Hippocampal formation (tissue), 2 donors: ENCODE data around the gene RBPMS2.
"Not testable (repeated sequence)": the region's sequence is repeated elsewhere in the genome, so short reads cannot be mapped to it uniquely, and the experiment has no call there.

Source experiments
- DNase-seq, 2 donors: peaks; one replicate each; lab custom pipeline; 2025; lab: John Stamatoyannopoulos, UW

Gene RBPMS2

DNA sequence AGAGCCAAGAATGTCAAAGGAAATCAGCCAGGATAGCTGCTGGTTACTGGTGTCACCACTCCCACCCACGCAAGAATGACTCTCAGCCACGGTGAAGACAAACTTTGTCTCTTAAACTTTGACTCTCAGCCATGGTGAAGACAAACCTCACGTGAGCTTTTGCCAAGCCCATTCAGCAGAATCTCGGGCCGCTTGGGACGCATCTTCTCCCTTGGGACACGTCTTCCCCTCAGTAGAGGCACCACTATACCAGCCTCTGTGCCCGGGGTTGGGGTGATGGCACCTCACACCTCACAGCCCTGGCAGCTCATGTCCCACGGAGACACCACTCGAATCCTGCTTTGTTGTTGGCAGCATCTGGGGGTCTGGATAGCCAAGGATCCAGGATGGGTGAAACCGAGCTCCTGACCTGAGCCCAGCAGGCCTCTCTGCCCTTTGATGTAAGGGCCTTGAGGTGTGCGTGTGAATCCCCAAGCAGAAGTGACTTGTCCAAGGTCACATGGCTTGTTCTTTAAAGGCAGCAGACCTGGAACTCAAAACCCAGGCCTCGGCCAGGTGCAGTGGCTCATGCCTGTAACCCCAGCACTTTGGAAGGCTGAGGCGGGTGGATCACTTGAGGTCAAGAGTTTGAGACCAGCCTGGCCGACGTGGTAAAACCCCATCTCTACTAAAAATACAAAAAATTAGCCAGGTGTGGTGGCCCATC, 21.8 kb downstream of the RBPMS2 start:
- DNase-seq, result no peak

DNA sequence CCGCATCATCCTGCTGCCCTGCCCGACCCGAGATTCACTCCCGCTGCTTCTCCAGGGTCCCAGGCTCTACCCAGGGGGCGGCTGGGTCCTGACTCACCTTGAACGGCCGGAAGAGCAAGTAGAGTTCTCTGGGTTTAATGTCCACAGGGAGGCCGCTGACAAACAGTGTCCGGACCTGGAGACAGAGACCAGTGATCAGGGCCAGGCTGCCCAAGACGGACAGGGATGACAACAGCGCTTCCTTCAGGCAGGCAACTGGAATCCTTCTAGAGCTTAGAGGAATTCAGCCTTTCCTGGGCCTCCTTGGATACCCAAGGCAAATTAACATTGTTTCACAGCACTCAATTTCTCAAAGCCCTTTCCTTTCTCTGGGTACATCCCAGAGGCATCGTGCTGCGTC, 23.9 kb downstream of the RBPMS2 start:
- DNase-seq, result no peak

DNA sequence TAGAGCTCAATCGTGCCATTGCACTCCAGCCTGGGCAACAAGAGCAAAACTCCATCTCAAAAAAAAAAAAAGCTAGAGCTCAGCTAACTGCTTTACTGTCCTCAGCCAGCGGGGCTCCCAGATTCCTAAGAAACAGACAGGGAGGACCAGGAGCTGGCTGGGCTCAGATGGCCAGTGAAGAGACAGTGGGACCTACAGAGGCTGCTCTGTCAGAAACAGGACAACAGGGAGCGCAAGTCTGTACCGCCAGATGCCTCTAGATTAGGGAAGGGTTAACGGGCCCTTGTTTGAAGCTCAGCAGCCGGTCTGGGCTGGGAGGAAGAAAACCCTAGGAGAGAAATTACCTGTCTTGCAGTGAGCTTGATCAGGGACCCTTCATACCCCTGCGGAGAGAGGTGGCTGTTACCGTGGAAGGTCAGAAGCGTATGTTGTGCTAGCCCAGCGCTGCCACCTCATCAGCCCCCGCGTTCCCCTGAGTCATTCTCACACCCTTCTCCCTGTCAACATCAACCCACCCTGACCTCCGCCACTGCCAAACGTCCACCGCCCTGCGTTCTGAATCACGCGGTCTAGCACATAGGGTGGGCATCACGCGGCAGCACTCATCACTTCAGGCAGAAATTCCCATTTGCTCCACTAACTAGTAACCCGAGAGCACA, 25.3 kb downstream of the RBPMS2 start:
- no peak for DNase-seq

DNA sequence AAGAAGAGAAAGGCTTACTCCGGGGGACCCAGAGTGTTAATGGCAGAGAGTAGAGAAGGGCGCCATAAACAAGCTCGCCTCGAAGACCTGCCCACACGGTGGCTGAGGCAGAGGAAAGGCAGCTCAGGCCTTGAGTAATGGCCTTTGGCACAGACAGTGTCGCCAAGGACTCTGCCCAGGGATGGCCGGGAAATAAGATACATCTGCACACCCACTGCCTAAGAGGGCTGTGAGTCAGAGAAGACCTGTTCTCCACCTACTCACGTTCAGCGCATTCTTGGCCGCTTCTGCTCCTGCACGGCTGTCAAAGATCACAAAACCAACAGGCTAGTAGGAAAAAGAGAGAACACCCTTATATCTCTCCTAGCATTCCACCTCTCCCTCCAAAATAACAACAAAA, 26.2 kb downstream of the RBPMS2 start:
- DNase-seq, result no peak

DNA sequence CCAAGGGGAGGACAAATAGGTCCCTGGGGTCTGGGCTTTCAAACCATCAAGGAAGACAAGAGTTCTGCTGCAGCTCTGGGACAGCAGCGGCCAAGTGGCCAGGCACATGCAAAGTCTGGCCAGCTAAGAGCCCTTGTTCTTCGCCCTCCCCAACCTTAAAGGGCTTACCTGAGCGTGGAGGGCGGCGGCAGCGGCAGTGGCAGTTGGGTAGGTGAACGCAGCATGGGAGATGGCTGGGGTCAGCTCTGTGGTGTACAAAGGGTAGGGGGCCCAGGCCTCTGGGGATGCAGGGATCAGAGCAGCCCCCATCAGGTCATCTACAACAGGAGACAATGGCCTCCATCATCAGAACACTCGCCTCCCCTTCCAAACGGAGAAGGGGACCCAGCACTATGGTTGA, 27.1 kb downstream of the RBPMS2 start:
- no peak for DNase-seq

DNA sequence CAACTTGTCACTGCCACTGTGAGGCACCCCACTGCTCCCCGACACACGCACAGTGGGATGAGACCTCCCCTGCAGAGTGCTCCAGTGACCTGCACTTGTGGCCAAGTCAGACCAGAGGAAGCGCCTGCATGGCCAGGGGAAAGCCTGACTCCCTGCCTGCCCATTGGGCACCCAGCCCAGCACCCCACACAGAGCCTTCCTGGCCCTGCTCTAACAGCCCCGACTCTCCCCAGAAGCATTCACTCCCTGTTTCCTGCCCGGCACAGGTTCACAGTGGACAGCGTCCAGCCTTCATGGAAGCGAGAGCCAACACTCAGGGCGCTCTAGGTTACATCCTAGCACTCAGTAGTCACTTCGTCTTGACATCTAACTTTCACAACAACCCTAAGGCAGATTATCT, 27.8 kb downstream of the RBPMS2 start:
- no peak for DNase-seq

DNA sequence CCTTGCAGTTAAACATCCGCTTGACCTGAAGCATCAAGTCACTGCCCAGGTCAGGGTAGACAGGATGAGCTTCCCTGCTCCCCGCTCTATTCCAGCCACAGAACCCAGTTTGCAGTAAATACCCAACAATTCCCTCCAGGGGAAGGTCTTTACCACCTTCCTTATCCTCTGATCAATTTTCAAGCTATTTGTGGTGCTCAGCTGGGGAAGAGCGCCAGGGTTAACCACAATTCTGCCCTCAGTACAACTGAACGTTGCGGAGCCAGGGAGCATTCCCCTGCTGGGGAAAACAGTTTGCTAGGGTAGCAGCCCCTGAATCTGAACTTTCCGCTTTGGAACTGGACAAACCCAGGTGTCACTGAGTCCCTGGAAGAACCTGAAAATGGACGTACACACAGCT, 28.5 kb downstream of the RBPMS2 start:
- no peak for DNase-seq

DNA sequence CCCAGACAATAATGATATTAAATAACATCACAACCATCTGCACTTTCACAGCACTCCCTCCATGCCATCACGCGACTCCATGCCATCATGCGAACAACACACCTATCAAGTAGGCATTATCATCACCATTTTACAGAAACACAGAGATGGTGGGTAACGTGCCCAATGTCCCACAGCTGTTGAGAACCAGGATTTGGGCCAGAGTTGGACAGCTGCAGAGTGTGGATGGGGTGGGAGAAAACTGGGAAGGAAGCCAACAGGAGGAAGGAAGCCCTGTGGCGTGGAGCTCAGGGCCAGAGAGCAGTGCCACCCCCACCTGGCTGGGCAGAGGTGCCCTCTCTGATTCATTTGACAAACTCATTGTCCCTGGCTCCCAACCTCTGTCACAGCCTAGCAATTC, 29.0 kb downstream of the RBPMS2 start:
- no peak for DNase-seq

DNA sequence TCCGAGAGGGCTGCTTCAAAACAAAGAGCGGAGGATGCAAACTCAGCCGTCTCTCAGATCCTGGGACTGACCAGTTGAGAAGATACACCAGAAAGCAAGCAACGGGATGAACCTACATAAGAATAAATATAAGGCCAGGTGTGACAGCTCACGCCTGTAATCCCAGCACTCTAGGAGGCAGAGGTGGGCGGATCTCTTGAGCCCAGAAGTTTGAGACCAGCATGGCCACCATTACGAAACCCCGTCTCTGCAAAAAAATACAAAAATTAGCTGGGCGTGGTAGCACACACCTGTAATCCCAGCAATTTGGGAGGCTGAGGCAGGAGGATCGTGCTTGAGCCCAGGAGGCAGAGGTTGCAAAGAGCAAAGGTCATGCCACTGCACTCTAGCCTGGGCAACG, 31.7 kb downstream of the RBPMS2 start:
- no peak for DNase-seq

DNA sequence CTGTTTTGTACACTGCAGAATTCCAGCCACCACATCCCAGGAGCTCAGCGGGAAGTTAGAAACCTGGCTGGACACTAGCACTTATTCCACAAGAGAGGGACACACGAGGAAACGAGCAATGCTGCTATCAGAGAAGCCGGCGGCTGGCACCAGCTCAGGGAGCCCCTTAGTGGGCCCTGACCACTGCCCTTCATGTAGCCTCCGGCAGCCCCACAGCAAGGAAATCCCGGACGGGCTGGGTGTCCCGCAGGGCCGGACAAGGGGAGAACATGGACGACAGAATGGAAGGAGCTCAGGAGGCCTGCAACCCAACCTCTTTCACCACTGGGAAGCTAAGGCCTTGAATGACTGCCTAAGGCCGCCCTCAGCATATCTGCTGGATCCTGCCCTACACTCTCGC, 32.5 kb downstream of the RBPMS2 start:
- no peak for DNase-seq

DNA sequence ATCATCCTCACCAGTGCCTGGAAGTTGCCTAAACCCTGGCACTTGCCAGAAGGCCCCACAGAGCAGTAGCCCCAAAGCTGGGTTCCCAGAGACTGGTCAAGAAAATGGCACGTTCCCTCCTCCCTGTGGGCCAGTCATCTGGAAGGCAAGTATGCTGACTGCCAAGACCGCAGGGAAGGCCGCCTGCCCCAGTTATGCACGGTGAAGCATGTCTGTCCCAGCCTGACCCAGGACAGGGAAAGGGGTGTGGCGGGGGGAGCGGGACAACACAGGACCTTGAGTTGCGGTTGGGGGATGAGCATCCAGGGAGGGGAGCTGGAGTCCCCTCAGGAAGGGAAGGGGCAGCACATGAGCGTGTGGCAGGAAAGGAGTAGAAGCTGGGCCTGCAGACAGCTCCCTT, 33.0 kb downstream of the RBPMS2 start:
- DNase-seq, result no peak

DNA sequence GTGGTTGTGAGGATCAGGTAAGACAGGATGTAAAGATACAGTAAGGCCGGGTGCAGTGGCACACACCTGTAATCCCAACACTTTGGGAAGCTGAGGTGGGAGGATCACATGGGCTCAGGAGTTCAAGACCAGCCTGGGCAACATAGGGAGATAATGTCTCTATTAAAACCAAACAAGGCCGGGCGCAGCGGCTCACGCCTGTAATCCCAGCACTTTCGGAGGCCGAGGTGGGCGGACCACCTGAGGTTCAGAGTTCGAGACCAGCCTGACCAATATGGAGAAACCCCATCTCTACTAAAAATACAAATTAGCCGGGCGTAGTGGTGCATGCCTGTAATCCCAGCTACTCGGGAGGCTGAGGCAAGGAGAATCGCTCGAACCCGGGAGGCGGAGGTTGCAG, 33.7 kb downstream of the RBPMS2 start:
- not testable (repeated sequence) for DNase-seq

DNA sequence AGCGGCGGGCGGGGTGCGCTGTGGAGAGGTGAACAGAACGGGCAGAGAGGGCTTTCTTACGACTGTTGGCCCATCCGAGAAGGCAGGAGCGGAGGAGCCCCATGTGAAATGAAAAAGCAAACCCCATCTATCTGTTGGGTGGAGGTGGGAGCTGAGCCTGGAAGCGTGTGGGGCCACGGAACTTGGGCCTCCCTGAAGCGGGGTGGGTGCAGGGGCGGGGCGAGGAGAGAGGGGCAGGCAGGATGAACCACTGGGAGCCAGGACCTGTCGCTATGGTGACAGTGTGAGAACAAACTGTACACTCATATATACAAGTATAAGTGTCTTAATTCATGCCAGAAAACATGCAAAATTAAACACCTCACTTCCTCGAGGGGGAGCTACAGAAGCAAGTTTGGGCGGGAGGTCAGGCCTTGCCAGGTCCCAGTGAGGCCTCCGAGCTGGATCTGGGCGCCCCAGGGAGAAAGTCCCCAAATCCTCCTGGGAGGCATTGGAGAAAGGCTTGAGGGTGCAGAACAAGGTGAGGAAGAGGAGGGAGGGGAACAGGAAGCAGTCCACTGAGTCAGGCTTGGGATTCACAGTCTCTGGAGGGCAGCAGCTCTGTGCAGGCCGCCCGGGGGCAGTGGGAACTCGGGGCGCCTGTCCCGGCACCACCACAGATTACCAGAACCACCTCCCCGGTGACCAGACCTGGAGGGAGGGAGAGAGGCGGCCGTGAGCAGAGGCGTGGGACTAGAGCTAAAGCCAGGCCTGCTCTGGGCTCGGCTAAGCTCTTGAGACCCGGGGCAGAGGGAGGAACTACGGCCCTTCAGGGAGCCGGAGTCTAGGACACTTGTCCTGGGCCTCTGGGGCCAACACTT, 34.8 kb downstream of the RBPMS2 start:
- no peak for DNase-seq

DNA sequence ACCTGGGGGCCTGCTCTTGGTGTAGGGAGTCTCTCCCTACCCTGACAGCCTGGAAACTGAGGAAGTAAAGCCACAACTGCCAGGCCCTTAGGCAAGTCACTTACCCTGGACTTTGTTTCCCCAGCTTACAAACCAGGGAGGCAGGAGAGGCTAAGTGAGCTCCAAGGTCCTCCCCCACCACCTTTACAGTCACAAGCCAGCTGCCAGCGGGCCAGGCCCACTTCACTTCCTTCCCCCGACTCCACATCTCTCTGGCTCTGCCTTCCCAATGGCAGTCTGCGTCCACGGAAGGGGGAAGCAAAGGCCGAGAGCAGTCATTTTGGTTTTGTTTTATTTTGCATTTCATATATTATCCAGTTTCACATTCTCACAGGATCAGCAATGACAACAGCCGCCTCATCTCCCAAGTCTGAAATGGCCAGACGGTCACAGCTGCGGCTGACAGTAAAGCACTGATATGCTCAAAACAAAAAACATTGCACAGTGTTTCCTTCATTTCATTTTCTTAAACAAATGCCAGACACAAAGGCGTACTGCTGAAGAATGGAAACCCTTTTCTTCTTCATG, 35.7 kb downstream of the RBPMS2 start:
- no peak for DNase-seq

DNA sequence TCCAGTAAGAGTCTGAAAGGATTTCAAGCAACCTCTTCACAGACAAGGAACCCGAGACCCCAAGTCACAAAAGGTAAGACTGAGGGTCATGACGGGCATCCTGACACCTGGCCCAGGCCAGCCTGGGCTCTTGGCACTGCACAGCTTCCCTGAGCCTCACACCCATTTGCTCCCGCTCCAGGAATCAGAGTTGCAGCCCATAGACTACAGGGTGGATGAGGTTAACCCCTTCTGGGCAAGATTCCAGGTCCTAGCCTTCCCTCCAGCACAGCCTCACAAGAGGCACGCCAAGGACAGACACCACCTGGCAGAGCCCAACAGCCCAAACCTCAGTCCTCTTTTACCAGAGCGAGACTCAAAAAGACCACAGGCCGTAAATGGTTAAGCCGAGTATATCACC, 36.2 kb downstream of the RBPMS2 start:
- DNase-seq, result no peak

DNA sequence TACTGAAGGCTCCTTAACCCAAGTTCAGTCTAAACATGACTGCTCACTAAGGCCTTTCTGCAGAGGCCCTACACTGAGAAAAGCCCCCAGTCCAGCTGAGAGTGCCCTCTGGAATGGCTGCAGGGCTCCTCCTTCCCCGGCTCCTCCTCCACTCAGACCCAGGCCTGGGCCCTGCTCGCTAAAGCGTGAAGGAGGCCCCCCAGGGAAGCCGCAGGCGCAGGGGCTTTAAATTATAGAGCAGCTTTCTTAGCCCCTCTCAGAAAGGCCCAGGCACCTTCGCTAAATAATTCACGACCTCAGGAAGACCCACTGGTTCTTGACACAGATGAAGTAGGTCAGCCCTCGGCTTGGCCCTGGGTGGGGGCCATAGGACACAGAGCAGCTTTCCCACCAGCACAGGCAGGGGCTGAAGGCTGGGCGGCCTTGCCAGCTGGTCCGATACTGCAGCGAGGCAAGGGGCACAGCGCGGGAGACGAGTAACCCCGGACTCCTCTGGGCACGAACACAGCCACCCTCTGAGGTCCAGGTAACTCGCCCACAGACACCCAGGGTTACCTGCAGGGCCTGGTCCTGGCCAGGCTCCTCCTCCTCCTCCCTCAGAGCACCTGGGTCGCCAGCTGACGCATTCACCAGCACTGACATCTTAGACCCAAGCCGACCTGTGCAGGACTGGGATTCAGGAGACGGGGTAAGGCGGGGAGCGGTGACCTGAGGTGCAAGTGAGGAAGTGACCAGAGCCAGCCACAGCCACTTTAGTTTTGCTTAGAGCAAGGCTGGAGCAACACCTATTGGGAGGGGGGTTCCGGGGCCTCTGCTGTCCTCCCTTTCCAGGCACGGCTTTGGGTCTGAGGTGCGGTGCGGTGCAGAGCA, 36.9 kb downstream of the RBPMS2 start:
- no peak for DNase-seq

DNA sequence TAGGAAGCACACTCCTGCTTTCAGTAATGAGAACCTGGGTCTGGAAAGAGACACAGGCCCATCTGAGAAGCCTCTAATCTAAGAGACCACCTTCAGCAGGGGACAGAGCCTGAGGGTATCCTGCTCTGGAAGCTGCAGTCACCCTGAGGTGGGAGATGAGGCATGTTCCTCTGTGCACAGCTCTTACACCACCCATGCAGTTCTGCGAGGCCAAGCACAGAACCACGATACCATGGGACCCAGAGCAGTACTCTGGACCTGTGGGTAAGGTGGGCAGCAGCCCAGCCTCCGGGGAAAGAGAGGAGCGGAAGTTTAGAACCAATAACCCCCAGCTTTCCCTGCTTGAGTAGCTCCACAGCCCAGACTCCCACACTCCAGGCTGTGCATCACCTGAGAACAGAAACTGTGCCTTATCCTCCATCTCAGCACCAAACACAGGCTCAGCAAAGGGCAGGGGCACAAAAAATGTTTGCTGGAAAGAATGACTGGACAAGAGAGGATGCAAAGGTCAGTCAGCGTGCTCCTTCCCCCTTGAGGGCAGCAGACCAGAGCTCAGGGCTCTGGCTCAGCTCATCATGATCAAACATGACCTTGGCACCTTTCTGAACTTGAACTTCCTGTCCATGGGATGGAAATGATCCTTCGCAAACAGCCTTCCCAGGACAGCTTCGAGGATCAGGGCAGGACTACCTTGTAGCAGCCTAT, 43.1 kb downstream of the RBPMS2 start:
- DNase-seq, result no peak

DNA sequence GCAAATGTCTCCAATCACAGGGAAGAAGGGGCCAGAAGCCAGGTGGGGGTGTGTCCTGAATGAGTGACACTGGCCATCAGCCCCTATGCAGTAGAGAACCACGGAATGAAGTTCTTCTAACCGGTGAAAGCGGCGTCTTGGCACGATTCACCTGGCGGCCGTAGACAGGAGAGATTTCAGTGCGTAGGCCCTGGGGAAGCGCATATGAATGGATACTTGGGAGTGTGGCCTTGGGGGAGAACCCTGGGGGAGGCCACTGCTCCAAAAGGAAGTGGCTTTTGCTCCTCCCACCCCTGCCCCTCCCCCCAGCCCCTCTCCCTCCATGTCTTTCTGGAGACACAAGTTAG, 43.6 kb downstream of the RBPMS2 start:
- no peak for DNase-seq

DNA sequence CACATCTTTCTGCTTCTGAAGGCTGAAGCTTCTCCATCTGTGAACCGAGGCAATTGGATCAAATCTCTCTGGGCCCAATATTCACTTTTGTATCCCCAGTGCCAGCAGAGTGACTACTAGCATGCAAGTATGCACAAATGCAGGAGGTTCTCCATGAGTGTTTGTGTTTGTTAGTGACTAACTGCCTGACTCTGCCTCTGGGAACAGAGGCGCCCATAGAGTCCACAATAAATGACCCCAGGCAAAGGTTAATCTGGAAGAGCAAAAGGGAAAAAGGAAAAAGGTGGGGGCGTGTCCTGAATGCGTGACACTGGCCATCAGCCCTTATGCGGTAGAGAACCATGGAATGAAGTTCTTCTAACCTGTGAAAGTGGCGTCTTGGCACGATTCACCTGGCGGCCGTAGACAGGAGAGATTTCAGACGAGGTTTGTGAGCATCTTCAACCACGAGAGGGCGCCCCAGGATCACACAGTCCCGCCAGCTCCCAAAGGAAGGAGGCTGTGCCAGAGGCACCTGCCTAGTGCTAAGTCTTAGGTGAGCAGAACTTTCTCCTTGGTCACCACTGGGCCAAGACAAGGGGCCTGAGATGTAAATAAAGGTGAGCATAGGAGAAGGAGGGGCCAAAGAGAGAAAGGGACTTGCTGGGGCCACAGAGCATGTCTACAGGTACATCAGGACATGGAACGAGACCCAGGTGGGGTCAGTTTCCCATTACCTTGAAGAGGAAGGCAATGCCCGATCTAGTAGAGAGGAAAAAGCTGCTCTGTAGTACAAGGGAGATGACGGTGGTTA, 44.2 kb downstream of the RBPMS2 start:
- peak; percentile 63 to 75 for DNase-seq

DNA sequence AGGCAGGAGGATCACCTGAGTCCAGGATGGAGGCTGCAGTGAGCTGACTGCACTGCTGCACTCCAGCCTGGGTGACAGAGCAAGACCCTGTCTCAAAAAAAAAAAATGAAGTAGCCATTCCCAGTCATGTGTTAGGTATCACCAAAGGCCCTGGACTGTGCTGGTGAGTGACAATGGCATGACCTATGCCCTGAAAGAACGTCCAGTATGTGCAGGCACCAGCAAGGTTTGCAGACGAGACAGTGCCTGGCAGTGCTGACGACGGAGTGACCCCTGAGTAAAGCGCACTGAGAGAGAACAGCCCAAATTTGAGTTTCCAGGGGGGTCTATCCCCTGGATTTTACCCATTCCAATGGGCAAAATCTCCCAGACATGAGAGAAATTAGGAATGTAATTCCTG, 45.2 kb downstream of the RBPMS2 start:
- DNase-seq, result no peak
